ENCODE measurements around the gene ZNF664.

DNA sequence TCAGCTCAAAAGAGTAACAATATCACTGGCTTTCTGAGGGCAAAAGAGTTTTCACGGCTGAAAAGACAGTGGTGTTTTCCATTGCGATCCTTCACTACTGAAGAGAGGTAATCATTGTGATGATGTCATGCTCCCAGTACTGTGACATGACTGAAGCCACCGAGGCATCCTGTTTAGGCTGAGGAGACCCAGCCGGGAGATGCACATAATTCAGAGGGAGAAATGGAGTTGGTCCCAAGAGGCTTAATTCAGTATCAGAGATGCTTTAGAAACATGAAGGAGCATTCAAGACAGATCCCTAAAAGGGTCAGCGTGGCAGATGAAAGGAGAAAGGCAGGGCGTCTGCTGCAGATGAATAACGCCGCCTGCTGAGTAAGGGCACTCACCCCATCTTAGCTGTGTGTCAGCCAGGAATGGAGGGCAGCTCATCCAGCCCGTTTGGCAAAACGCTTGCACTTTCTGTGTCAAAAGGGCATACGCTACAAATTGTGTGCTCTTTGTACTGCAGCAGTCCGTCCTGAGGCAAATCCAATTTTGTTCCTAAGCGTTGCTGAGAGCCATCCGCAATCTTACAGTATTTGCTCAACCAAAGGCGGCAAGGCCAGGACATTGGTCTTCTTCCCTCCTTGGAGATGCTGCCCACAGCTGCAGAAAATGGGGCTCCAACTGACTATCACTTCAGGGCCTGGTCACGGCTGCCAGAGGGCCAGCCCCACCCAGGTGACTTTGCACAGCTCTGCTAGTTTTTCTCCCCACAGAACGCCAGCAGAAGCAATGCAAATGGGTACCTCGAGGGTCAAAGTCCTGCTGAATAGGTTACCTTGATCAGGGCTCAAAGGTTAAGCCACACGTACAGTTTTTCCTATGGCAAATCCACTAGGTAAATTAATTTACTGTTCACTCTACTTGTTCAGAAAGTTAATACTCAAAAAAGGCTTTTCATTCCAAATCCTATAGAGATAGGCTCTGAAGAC is 23.9 kb upstream of the ZNF664 start:
- no peak for TF ChIP-seq EZH2 (IDR thresholded peaks at IDR 0.05; ENCODE audit: borderline replicate concordance, insufficient read depth, low read depth, low read length, poor library complexity, severe bottlenecking)
- TF ChIP-seq, protein P1, sequence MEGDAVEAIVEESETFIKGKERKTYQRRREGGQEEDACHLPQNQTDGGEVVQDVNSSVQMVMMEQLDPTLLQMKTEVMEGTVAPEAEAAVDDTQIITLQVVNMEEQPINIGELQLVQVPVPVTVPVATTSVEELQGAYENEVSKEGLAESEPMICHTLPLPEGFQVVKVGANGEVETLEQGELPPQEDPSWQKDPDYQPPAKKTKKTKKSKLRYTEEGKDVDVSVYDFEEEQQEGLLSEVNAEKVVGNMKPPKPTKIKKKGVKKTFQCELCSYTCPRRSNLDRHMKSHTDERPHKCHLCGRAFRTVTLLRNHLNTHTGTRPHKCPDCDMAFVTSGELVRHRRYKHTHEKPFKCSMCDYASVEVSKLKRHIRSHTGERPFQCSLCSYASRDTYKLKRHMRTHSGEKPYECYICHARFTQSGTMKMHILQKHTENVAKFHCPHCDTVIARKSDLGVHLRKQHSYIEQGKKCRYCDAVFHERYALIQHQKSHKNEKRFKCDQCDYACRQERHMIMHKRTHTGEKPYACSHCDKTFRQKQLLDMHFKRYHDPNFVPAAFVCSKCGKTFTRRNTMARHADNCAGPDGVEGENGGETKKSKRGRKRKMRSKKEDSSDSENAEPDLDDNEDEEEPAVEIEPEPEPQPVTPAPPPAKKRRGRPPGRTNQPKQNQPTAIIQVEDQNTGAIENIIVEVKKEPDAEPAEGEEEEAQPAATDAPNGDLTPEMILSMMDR (IDR thresholded peaks at IDR 0.05): no peak
